GM23338 (cell line): ENCODE results near the gene CCR7. TPM values are rescaled to one million over a fixed set of nuclear protein-coding genes. Genes with fewer than 3 reads are reported as not detected.

ENCODE experiments used
- ATAC-seq: fragments of 200-7000 bp; cut with Tn5 transposase; 3 replicates; pipeline ENCODE4 v1.9.1; 2020
- DNase-seq: peaks from one replicate; pipeline ENCODE4 v3.0.0-alpha.2; 2015; ENCODE audit warnings: low spot score
- H2AFZ ChIP-seq: fragments of 200-600 bp; sonication (generic); 2 replicates; pipeline ENCODE4 v1.8.0; 2016; ENCODE audit warnings: antibody characterized with exemption, mild to moderate bottlenecking, moderate library complexity
- H3F3A ChIP-seq: fragments of 200-600 bp; sonication (generic); replicated peaks from 2 replicates; pipeline ENCODE4 v1.8.0; 2017; ENCODE audit warnings: antibody characterized with exemption, mixed run types, low read depth
- H3K27ac ChIP-seq: fragments of 200-600 bp; sonication (generic); 2 replicates; pipeline ENCODE4 v1.6.1; 2016; ENCODE audit warnings: low read depth
- H3K27me3 ChIP-seq: fragments of 200-600 bp; sonication (generic); 2 replicates; pipeline ENCODE4 v1.8.0; 2016; ENCODE audit warnings: mild to moderate bottlenecking, mixed run types, moderate library complexity; ENCODE audit not compliant: insufficient read depth
- H3K36me3 ChIP-seq: fragments of 200-600 bp; sonication (generic); 2 replicates; pipeline ENCODE4 v1.8.0; 2016; ENCODE audit warnings: mild to moderate bottlenecking; ENCODE audit not compliant: insufficient read depth
- H3K4me1 ChIP-seq: fragments of 200-600 bp; sonication (generic); 2 replicates; pipeline ENCODE4 v1.8.0; 2016; ENCODE audit warnings: mild to moderate bottlenecking, moderate library complexity; ENCODE audit not compliant: insufficient read depth
- H3K4me2 ChIP-seq: fragments of 200-600 bp; sonication (generic); 2 replicates; pipeline ENCODE4 v1.7.1; 2017; ENCODE audit warnings: mixed run types
- H3K4me3 ChIP-seq: fragments of 200-600 bp; sonication (generic); 2 replicates; pipeline ENCODE4 v1.6.1; 2016; ENCODE audit warnings: mixed run types
- H3K79me2 ChIP-seq: fragments of 200-600 bp; sonication (generic); replicated peaks from 2 replicates; pipeline ENCODE4 v1.8.0; 2017; ENCODE audit warnings: mild to moderate bottlenecking; ENCODE audit not compliant: insufficient read depth
- H3K9me2 ChIP-seq: fragments of 200-600 bp; sonication (generic); 2 replicates; pipeline ENCODE4 v1.8.0; 2017; ENCODE audit not compliant: insufficient read depth
- H4K20me1 ChIP-seq: fragments of 200-600 bp; sonication (generic); replicated peaks from 2 replicates; pipeline ENCODE4 v1.8.0; 2017; ENCODE audit warnings: mild to moderate bottlenecking; ENCODE audit not compliant: insufficient read depth
- H3K27ac Mint-ChIP-seq: 2 replicates; pipeline ENCODE4 v1.8.0; 2020; ENCODE audit warnings: inconsistent platforms, mild to moderate bottlenecking, moderate library complexity, mixed read lengths
- H3K27me3 Mint-ChIP-seq: 3 replicates; pipeline ENCODE4 v1.8.0; 2022; ENCODE audit warnings: low read depth, mild to moderate bottlenecking, moderate library complexity, mixed read lengths, inconsistent platforms; ENCODE audit not compliant: insufficient read depth, poor library complexity
- H3K36me3 Mint-ChIP-seq: 3 replicates; pipeline ENCODE4 v1.8.0; 2021; ENCODE audit warnings: low read depth, mild to moderate bottlenecking, inconsistent platforms, moderate library complexity, mixed read lengths
- H3K4me1 Mint-ChIP-seq: 3 replicates; pipeline ENCODE4 v1.8.0; 2020; ENCODE audit warnings: mild to moderate bottlenecking, inconsistent platforms, mixed read lengths
- H3K4me3 Mint-ChIP-seq: 3 replicates; pipeline ENCODE4 v1.8.0; 2021; ENCODE audit warnings: moderate library complexity, mild to moderate bottlenecking, inconsistent platforms, mixed read lengths
- H3K9me3 Mint-ChIP-seq: 3 replicates; pipeline ENCODE4 v1.8.0; 2020; ENCODE audit warnings: moderate library complexity, mild to moderate bottlenecking, inconsistent platforms, mixed read lengths
- CTCF ChIP-seq, 2 experiments: fragments of 200-600 bp in 1 of 2; sonication (generic) in 1 of 2; conservative IDR thresholded peaks; 2 replicates each; pipeline versions ENCODE4 v1.5.1 to v1.6.1; 2016 to 2017; ENCODE audit warnings: antibody characterized with exemption in 2 of 2, low read depth in 2 of 2, mild to moderate bottlenecking in 2 of 2, moderate library complexity in 1 of 2
- ETS1 ChIP-seq: IDR thresholded peaks from 2 replicates; pipeline ENCODE4 v1.6.1; 2016; ENCODE audit warnings: antibody characterized with exemption
- EZH2 ChIP-seq: fragments of 200-600 bp; sonication (generic); IDR thresholded peaks from one replicate; pipeline ENCODE4 v1.8.0; 2017; ENCODE audit warnings: antibody characterized with exemption, mild to moderate bottlenecking, low read depth; ENCODE audit not compliant: unreplicated experiment
- NANOG ChIP-seq: IDR thresholded peaks from 2 replicates; pipeline ENCODE4 v1.6.1; 2016; ENCODE audit warnings: antibody characterized with exemption, borderline replicate concordance
- POLR2AphosphoS5 ChIP-seq: IDR thresholded peaks from 2 replicates; pipeline ENCODE4 v1.6.1; 2016; ENCODE audit warnings: antibody characterized with exemption, low read depth
- REST ChIP-seq: IDR thresholded peaks from one replicate; pipeline ENCODE4 v1.6.1; 2018; ENCODE audit warnings: antibody characterized with exemption; ENCODE audit not compliant: unreplicated experiment
- ZNF114 ChIP-seq: fragments of 250-450 bp; sonication (Bioruptor Pico); IDR thresholded peaks from 2 replicates; pipeline ENCODE4 v1.5.0; 2020; ENCODE audit warnings: mild to moderate bottlenecking, moderate library complexity
- ZNF331 ChIP-seq: fragments of 250-450 bp; sonication (Bioruptor Pico); IDR thresholded peaks from 2 replicates; pipeline ENCODE4 v1.5.0; 2020; ENCODE audit warnings: low read depth, mild to moderate bottlenecking, moderate library complexity
- ZNF462 ChIP-seq: fragments of 250-450 bp; sonication (Bioruptor Pico); IDR thresholded peaks from 2 replicates; pipeline ENCODE4 v1.5.0; 2020; ENCODE audit warnings: mild to moderate bottlenecking, moderate library complexity
- polyA plus RNA-seq: library from polyadenylated mRNA; unstranded; fragments of >200 nt; fragmentation: Nextera tagmentation; extraction: Ambion mirVana; gene quantifications from 2 replicates; pipeline ENCODE4 v1.2.1, GENCODE V29; 2016
- total RNA-seq: library from RNA; depleted of rRNA; stranded (reverse); fragments of >200 nt; shearing (Covaris generic); gene quantifications from 2 replicates; pipeline ENCODE4 v1.2.3, GENCODE V29; 2014

The CCR7 gene
- total and polyA plus RNA-seq, 2 experiments from 2014 or later, result 0.37 to 0.59 TPM

GRCh38 chr17:40579471-40579870 is 14.2 kb upstream of the CCR7 start:
- Mint-ChIP-seq H3K4me3 (no peak overlapping the region), H3K36me3 (no peaks in the 10 kb centered on the region), H3K9me3 (peaks cover 5% of the 10 kb centered on the region; the same call in 2 of the 3 replicates), H3K27ac (no peak overlapping the region), H3K4me1 (peaks cover 7% of the 10 kb centered on the region), H3K27me3 (peaks cover 2% of the 10 kb centered on the region)
- H3K4me2 ChIP-seq, result no peak overlapping the region
- no peaks in the 10 kb centered on the region for H3K27me3 ChIP-seq
- H3K27ac ChIP-seq, result no peak overlapping the region
- DNase-seq (no peak), ATAC-seq (no peak)
- peaks cover 16% of the 10 kb centered on the region; the same call in 1 of the 2 replicates for H3K9me2 ChIP-seq
- no peaks in the 10 kb centered on the region for H4K20me1 ChIP-seq
- H3K79me2 ChIP-seq, result no peaks in the 10 kb centered on the region
- H3F3A ChIP-seq, result no peaks in the 10 kb centered on the region
- H3K36me3 ChIP-seq, result no peaks in the 10 kb centered on the region
- H3K4me3 ChIP-seq, result no peak overlapping the region
- no peaks in the 10 kb centered on the region for H3K4me1 ChIP-seq
- TF ChIP-seq ZNF114 (CRISPR knock-in tag) (no peak), ZNF331 (no peak), ETS1 (no peak), EZH2 (no peak), ZNF462 (CRISPR knock-in tag) (no peak)
- no peak overlapping the region for H2AFZ ChIP-seq

- no peak for DNase-seq
- H3K27me3 ChIP-seq, result no peaks in the 10 kb centered on the region
- Mint-ChIP-seq H3K27ac (no peak overlapping the region), H3K27me3 (peaks cover 2% of the 10 kb centered on the region), H3K4me1 (peaks cover 7% of the 10 kb centered on the region), H3K36me3 (no peaks in the 10 kb centered on the region), H3K9me3 (no peaks in the 10 kb centered on the region; the same call in 2 of the 3 replicates), H3K4me3 (no peak overlapping the region)
- no peak for ATAC-seq
- peaks cover 12% of the 10 kb centered on the region; the same call in 1 of the 2 replicates for H3K9me2 ChIP-seq
- no peaks in the 10 kb centered on the region for H3K36me3 ChIP-seq
- no peaks in the 10 kb centered on the region for H3K79me2 ChIP-seq
- H3K4me2 ChIP-seq, result no peak overlapping the region
- no peaks in the 10 kb centered on the region for H3F3A ChIP-seq
- no peak overlapping the region for H2AFZ ChIP-seq
- H3K4me1 ChIP-seq, result no peaks in the 10 kb centered on the region
- H3K4me3 ChIP-seq, result no peak overlapping the region
- no peak overlapping the region for H3K27ac ChIP-seq
- H4K20me1 ChIP-seq, result no peaks in the 10 kb centered on the region
- TF ChIP-seq NANOG (no peak), REST (no peak), POLR2AphosphoS5 (no peak), CTCF (conservative IDR thresholded peaks at IDR 0.05; ENCODE audit: low read depth in 2 of 2) (no peak)
Observed at GRCh38 chr17:40577611-40578065, 12.4 kb upstream of the CCR7 start.
